Uterine smooth muscle cell (primary cell): ENCODE data around the gene FGFRL1. TPM values are rescaled to one million over a fixed set of nuclear protein-coding genes. Genes with fewer than 3 reads are reported as not detected.

Experiments
- total RNA-seq: library from RNA; depleted of rRNA; stranded (reverse); fragments of >200 nt; gene quantifications from 2 replicates; pipeline ENCODE4 v1.2.3, GENCODE V29; 2014

FGFRL1 gene, protein sequence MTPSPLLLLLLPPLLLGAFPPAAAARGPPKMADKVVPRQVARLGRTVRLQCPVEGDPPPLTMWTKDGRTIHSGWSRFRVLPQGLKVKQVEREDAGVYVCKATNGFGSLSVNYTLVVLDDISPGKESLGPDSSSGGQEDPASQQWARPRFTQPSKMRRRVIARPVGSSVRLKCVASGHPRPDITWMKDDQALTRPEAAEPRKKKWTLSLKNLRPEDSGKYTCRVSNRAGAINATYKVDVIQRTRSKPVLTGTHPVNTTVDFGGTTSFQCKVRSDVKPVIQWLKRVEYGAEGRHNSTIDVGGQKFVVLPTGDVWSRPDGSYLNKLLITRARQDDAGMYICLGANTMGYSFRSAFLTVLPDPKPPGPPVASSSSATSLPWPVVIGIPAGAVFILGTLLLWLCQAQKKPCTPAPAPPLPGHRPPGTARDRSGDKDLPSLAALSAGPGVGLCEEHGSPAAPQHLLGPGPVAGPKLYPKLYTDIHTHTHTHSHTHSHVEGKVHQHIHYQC
- total RNA-seq = 7.1 and 10.1 TPM in 2 replicates

DNA sequence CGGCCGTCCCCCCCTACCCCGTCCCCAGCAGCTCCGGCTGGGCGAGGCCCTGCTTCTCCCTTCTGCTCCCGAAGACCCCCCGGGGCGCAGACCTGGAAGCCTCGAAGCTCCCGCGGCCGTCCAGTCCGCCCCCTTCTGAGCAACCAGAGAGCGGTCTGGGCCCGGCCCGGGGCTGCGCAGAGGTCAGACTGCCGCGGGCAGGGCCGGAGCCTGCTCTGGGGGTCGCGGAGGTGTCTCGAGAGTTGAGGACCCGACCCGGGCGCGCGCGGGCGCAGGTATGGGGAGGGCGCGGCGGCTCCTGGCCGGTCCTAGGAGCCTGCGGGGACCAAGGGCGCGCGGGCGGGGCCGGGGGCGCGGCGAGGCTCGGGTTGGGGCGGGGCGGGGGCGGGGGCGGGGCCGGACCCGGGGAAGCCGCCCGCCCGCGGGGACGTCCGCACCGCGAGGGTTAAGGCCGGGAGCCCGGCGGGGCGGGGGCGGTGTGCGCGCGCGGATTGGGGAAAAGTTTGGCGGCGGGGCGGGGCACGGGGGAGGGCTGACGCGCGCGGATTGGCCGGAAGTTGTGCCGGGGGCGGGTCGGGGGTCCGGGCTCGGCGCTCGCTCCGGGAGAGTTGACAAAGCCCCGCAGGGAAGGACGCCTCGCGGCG, at the start of gene FGFRL1:
Gene FGFRL1 (plus strand): TSS at position 605 of the 644 bp plus-strand sequence. CDS start 860 bp downstream, outside the sequence.

DNA sequence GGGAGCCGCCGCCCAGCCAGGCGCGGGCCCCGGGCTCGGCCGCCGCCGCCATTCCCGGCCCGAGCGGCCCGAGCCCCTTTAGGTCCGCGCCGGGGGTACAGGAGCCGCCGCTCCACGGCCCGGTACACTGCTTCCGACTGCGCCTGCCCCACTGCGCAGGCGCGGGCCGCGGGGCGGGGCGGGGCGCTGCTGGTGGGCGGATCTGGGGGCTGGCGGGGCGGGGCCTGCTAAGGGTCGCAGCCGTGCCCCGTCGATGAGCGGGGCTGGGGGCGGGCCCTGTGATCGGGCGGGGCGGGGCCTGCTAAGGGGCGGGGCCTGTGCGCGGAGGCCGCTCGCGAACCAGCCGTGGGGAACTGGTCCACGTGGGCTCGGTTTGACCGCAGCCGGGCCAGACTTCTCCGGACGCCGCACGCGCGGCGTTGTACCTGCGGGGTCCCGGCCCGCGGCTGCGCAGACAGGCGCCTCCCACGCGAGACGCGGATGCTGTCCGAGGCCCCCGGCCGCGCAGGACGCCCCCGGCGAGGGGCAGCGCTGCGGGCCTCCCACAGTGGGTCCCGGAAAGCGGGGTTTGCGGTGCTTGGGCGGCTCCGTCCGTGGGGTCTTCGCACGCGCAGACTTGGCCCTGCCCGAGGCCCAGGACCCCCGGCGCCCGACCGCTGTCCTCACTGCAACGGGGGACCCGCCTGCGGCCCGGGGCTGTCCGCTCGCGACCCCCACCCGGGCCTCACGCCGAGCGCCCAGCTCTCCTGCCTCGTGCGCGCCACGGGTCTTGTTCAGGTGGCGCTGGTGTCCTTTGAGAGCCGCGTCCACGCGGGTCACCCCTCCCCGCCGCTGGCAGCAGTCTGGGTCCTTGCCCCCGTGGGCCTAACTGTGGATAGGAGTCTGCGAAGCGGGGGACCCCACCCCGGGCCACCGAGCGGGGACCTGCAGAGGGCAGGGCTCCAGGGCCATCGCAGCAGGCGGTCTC, 37.7 kb upstream of the FGFRL1 start, which contains the start of gene DGKQ:
Gene DGKQ (minus strand): TSS at position 139 of the 967 bp plus-strand sequence. CDS start 87 bp downstream, at position 52.

DNA sequence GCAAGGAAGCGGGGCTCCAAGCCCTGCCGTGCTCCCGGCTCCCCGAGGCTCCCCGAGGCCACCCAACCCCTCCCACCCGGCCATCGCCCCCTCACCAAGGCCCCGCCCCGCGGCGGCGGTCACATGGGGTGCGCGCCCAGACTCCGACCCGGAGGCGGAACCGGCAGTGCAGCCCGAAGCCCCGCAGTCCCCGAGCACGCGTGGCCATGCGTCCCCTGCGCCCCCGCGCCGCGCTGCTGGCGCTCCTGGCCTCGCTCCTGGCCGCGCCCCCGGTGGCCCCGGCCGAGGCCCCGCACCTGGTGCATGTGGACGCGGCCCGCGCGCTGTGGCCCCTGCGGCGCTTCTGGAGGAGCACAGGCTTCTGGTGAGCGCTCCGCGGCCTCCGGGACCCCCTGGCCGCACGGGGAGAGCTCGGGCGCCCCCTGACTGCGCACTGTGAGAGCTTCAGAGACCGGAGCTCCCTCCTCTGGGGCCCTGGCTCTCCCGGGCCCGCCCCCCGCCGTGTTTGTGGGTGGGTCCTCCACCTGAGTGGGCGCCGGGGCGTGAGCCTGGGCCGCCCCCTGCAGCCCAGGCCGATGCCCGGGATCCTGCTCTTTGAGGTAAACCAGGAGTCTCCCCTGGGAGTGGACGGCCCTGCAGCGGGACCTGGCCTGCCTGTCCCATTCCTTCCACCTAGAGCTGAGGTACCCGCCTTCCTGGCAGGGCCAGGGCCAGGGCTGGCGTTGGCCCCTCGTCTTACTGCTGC, 24.4 kb upstream of the FGFRL1 start, which contains the start of gene IDUA:
Gene IDUA (plus strand): TSS at position 166 of the 745 bp plus-strand sequence. CDS start 41 bp downstream, at position 207.

DNA sequence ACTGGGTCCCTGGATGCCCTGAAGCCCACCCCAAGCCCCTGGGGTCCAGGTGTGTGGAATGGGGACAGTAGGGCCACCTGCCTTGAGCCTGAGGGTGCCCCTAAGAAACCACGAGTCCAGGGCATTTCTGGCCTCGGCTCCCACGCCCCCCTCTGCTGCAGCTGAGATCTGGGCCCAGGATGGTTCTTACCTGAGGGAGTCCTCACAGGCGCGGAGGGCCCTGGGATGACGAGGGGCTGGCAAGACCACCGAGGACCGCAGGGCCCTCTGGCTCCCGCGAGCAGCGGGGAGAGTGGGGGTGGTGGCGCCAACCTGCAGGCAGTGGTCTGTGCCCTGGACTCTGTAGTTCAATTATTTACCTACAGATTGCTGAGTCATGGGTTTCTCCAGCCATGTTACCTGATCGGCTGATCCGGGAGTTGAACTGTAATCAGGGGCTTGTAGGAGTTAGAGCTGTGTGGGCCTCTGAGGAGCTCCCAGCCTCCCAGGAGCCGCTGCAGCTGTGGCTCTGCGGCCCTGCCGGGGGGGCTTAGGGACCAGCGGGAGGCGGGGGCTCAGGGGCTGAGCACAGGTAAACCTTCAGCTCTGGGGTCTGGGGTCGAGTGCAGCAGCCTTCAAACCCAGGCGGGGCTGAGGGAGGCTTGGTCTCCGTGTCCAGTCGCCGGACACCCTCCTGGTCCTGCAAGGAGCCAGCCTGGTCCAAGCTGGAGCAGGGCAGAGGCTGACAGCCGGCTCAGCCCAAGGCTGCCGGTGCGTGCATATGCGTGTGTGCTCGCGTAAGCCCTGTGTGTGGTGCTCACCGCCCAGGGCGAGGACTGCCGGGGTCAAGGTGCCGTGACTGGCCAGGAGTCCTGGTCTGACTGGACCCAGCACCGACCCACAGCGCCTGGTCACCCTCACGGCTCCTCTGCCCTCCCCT, 18.1 kb upstream of the FGFRL1 start, which contains the start of gene SLC26A1:
Gene SLC26A1 (minus strand): TSS at position 294 of the 919 bp plus-strand sequence. CDS start 1,701 bp downstream, outside the sequence.

Other genes with a start within 250 kb of the FGFRL1 start
- under 0.01 TPM in 1 of 2 replicates, not detected in the other for gene CPLX1, start 185.5 kb upstream of the FGFRL1 start, total RNA-seq
- gene GAK, start 79.3 kb upstream of the FGFRL1 start, total RNA-seq = 57.1 and 66.0 TPM in 2 replicates
- gene TMEM175, start 79.2 kb upstream of the FGFRL1 start, total RNA-seq = 9.1 and 10.5 TPM in 2 replicates
- 19.7 and 25.6 TPM in 2 replicates for gene DGKQ, start 38.1 kb upstream of the FGFRL1 start, total RNA-seq
- gene IDUA, start 24.6 kb upstream of the FGFRL1 start, total RNA-seq = 8.2 and 14.0 TPM in 2 replicates
- gene SLC26A1, start 18.2 kb upstream of the FGFRL1 start, total RNA-seq = not detected in 2 replicates
- 0.44 and 2.0 TPM in 2 replicates for gene RNF212, start 101.9 kb downstream of the FGFRL1 start, total RNA-seq
- gene SPON2, start 161.0 kb downstream of the FGFRL1 start, total RNA-seq = 216 and 281 TPM in 2 replicates
- 251 and 322 TPM in 2 replicates for gene CTBP1, start 237.5 kb downstream of the FGFRL1 start, total RNA-seq